22Rv1 (cell line): Measurements from ENCODE around the gene MAN1C1.

Source experiments
- H3K27ac ChIP-seq: fragments of 450-650 bp; 2 replicates; pipeline ENCODE4 v1.5.1; 2017
- CTCF ChIP-seq: fragments of 450-650 bp; IDR thresholded peaks from 2 replicates; pipeline ENCODE4 v1.5.1; 2017; ENCODE audit warnings: mild to moderate bottlenecking
- ZFX ChIP-seq: fragments of 450-650 bp; IDR thresholded peaks from 2 replicates; pipeline ENCODE4 v1.6.1; 2017; ENCODE audit warnings: antibody characterized with exemption, borderline replicate concordance

MAN1C1 gene

GRCh38 chr1:25804964-25805862, 188.6 kb downstream of the MAN1C1 start:
- H3K27ac ChIP-seq = no peak overlapping the region
- TF ChIP-seq ZFX (no peak), CTCF (no peak)

GRCh38 chr1:25805863-25806225, 189.3 kb downstream of the MAN1C1 start:
- TF ChIP-seq CTCF (no peak), ZFX (no peak)
- no peak overlapping the region for H3K27ac ChIP-seq

- no peak overlapping the region for H3K27ac ChIP-seq
- TF ChIP-seq CTCF = no peak
These were observed 189.8 kb downstream of the MAN1C1 start for GRCh38 chr1:25806418-25806817.

DNA sequence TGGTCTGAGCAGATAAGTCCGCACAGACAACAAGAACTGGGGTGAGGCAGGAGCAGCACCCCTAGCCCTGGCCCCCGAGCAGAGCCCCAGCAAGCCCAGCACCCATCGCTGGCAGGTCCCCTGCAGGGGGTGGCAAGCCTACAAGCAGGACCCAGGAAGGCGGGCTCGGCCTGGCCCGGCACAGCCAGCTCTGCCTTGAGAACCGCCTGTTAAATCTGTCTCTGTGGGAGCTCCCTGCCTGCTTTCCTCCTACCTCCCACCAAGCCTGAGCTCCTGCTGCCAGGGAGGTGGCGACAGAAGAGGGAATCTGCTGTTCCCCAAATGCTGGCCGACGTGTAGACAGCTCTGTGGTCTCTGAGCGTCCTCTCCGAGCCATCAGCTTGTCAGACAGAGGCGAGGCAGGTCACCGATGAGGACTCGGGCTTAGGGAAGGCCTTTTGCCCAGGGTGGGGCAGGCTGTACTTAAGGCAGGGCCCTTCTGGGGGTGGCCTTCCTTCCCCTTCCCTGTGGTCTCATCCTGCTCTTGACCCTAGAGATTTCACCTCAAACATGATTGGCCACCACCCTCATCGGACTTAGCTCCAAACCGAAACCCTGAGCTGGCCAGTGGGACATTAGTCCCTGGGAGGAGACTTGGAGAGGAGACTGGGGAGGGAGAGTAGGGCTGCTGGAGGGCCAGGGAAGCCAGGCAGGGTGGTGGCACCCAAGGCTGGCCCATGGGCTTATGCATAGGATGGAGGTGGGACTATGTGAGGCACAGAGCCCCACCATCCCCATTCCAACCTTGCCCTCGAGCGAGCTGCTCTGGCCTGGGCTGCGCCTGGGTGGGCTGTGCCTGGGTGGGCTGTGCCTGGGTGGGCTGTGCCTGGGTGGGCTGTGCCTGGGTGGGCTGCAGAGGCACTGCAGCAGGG, 191.1 kb downstream of the MAN1C1 start:
- no peak for TF ChIP-seq CTCF
- TF ChIP-seq ZFX = no peak
- no peak overlapping the region for H3K27ac ChIP-seq

DNA sequence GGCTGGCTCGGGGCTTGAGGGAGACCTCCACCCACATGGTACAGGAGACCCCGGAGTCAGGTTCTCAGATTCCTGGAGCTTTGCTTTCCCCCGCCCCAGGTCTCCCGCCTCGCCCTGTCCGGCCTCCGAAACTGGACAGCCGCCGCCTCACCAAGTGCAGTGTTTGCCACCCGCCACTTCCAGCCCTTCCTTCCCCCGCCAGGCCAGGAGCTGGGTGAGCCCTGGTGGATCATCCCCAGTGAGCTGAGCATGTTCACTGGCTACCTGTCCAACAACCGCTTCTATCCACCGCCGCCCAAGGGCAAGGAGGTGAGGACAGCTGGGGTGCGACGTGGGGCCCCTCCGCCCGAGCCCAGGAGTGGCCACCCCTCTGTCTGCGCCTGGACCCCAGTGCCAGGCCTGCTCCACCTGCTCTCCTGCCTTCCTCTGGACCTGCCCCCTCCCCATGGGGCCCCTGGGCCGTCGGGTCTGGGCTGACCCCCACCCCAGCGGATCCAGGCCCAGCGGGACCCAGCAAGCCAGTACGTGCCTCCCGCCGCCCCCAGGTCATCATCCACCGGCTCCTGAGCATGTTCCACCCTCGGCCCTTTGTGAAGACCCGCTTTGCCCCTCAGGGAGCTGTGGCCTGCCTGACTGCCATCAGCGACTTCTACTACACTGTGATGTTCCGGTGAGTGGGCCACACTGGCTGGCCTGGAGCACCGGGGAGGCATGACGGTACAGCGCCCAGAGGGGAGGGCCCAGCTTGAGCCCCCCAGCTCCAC, 192.1 kb downstream of the MAN1C1 start:
- TF ChIP-seq CTCF = no peak
- no peak for TF ChIP-seq ZFX
- no peak overlapping the region for H3K27ac ChIP-seq

GRCh38 chr1:25809283-25809926, 192.8 kb downstream of the MAN1C1 start:
- no peak overlapping the region for H3K27ac ChIP-seq
- TF ChIP-seq CTCF = no peak
- no peak for TF ChIP-seq ZFX
